Muscle of arm (tissue), 12 donors: ENCODE results near the gene HHAT. TPM values are rescaled to one million over a fixed set of nuclear protein-coding genes. Genes with fewer than 3 reads are reported as not detected.

ENCODE experiments used
- DNase-seq: peaks from one replicate; pipeline ENCODE4 v3.0.0-alpha.2; 2013
- polyA plus RNA-seq, 12 donors: library from polyadenylated mRNA; unstranded; fragments of 120-200 nt; gene quantifications; one replicate each; pipeline ENCODE4 v1.2.1, GENCODE V29; 2013; ENCODE audit not compliant: insufficient read length in 12 of 12

HHAT gene
- polyA plus RNA-seq, 12 donors = 3.7 to 6.0 (median 5.2) TPM; not detected in 1

DNA sequence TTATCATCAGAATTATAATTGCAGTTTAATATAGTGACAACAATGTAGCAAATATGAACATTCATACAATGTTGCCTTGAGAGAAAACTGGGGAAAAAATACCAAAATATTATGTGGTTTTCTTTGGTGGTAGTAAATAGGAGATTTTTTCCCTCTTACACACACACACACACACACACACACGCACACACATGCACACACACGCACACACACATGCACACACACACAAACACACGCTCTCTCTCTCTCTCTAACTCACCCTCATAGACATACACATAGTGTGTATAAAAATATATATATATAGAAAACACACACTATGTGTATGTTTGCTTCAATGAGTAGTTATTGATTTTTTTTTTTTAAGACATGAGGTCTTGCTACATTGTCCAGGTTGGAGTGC, 211.6 kb downstream of the HHAT start:
- DNase-seq = no peak

DNA sequence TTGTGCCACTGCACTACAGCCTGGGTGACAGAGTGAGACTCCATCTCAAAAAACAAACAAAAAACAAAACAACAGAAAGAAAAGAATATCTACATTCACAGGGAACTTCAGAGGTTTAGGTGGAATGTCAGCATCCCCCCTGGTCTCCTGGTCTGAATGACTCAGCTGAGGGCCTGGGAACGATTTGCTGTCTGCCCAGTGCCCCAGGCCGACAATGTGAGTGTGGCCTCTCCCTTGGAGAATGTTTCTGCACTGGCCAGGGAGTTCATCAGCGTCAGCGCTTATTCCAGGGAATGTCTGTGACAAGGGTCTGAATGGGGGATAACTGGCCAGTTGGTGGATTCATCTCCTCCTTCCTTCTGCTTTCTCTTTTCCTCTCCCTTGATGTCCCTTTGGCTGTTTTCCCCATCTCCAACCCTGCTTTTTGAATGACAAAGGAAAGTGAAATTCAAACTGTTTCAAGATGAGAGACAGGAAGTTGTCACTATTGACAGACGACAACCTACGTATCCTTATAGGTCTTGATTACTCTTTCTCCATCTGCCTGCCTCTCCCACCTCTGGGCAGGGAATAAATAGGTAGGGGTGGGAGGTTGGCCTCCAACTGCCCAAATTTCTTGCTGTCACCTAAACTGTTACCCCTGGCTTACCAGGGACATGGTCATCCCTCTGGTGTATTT, 213.1 kb downstream of the HHAT start:
- DNase-seq = no peak

DNA sequence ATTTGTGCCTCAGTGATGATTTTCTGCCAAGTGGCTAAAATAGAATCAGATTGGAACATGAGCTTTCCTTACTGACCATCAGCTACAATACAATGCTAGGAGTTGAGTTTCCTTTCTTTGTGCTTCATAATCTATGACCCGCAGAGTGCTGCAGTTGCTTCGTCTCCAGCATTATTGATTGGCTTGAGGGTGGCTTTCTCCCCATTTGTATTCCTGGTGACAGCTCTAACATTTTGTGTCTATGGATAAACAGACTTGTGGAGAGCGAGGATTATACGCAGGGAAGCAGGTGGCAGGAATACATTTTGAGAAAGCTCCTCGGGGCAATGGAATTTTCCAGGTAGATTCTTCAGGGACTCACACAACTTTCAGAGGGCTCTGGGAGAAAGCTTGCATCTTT, 223.2 kb downstream of the HHAT start:
- no peak for DNase-seq

DNA sequence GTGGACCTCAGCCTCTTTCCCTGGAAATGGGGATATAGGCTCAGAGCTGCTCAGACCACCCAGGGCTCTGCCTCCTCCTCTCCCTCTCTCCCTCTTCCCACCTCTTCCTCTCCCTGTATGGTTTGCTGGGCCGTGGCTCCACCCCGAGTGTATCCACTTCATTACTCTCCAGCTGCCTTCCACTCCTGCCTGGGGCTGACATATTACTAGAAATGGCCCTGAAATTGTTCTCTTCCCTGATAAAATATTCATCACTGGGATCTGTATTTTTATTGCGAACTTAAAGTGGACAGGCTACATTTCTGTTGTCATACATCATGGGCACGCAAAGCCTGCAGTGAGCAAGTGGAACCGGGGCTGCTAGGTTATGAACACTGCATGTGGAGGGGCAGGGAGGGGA, 225.0 kb downstream of the HHAT start:
- no peak for DNase-seq

DNA sequence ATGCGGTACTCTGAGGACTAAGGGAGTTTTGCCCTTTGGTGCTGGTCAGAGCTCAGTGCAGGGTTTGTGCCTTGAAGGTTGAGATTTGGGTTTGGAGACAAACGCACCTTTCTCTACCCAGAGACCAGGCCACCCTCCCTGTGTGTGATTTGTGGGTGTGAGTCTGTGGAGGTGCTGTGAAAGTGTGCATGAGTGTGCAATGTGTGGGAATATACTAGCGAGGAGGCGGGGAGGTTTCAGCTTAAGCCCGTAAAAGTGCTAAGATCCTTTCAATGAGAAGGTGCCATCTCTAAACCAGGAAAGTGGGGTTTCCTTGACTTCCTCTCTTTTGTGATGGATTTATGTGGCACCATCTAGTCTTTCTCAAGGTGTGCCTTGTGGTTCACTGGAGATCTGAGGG, 225.7 kb downstream of the HHAT start:
- no peak for DNase-seq

DNA sequence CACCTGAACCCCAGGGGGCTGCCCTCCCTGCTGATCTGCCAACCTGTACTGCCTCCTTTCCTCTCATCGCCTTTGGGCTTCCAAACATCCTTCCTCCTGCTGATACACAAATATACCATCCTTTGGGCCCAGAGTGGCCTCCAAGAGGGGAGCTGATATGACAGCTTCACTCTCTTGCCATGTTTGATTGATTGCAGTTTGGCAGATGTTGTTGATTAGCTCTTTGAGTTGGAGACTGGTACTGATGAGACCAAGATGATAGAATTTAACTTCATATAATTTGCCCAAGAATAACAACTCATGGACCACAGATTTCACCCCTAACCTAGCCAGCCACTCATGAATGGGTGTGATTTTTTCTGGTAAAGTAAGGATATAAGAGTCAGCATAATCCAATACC, 227.8 kb downstream of the HHAT start:
- no peak for DNase-seq

DNA sequence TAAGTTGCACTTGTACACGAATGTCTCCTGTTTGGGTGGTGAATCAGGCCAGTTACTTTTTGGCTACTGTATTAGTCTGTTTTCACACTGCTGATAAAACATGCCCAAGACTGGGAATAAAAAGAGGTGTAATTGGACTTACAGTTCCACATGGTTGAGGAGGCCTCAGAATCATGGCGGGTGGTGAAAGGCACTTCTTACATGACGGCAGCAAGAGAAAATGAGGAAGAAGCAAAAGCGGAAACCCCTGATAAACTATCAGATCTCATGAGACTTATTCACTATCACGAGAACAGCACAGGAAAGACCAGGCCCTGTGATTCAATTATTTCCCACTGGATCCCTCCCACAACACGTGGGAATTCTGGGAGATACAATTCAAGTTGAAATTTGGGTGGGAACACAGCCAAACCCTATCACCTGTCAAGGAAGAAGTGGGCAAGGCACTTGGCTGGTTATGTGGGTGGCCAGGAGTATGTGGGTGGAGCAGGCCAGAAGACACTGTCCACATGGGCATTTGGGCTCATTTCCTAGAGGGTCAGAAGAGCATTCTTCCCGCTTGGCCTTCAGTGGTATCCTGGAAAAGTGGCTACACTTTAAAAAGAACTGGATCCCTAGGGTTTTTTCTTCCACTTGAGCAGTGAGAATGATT, 228.8 kb downstream of the HHAT start:
- DNase-seq = no peak

DNA sequence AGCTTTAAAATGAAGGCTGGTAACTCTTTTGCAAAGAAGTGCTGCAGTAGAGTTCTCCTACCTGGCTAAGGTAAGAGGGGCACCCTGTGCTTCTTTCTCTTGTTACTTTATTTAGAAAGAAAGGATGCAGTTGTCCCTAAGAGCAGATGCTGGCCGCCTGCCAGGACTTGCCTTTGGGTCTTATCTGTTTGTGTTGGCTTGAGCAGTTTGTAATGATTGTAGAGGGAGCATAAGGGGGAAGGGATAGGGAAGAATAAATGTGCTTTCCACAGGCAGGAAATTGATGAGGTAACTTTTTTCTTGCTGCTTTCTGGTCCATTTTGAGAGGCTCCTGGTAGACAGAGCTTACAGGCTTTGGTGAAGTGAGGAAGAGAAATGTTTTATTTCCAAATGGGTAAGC, 229.6 kb downstream of the HHAT start:
- DNase-seq = no peak

DNA sequence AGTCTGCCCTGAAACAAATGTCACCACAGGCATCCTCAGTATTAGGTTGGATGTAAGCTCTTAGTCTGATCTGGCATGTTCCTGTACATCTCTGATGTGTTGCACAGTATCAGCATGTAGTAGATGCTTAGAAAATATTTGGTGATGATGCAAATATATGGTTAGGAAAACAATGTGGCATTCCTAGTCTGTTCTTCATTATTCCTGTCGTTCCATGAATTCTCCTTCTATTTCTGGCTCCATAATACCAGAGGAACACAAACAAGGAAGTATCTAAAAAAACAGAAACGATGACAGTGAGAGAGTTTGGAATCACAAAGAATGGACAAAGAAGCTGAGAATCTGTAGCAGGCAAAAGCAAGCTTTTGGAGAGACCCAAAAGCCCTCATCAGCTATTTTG, 236.6 kb downstream of the HHAT start:
- no peak for DNase-seq

DNA sequence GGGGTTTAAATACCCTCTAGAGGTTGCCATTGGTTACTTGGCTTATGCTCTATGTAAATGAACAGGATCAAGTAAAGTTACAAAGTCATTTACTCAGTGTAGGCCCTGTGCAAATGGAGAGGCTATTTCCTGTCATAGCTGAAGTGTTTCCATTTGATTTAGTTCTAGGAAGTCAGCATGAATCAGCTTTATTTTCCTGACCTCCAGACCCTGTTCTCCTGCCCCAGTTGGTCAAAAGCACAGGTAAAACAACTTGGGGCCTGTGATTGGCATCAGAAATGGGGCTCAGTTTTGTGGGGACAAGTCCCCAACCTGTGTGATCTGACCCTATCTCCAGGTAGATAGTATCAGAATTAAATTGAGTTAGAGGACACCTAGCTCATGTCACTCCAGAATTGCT, 239.9 kb downstream of the HHAT start:
- no peak for DNase-seq

DNA sequence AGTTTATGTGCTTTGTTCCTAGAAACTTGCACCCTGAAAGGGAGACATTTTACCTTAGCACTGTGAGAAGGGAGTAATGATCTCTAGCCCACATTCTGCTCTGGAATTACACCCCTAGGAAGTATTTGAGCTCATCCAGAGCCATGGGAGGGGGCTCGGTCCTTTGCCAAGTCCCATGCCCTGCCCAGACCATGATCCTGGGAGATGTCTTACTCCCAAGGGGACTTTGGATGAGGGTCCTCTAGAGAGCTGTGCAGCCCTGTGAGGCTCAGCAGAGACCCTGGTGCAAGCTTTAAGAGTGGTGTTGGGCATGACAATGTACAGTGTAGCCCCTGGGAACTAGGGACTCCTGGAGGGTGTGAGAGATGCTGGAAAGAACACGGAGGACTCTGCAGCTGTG, 241.4 kb downstream of the HHAT start:
- DNase-seq = no peak

DNA sequence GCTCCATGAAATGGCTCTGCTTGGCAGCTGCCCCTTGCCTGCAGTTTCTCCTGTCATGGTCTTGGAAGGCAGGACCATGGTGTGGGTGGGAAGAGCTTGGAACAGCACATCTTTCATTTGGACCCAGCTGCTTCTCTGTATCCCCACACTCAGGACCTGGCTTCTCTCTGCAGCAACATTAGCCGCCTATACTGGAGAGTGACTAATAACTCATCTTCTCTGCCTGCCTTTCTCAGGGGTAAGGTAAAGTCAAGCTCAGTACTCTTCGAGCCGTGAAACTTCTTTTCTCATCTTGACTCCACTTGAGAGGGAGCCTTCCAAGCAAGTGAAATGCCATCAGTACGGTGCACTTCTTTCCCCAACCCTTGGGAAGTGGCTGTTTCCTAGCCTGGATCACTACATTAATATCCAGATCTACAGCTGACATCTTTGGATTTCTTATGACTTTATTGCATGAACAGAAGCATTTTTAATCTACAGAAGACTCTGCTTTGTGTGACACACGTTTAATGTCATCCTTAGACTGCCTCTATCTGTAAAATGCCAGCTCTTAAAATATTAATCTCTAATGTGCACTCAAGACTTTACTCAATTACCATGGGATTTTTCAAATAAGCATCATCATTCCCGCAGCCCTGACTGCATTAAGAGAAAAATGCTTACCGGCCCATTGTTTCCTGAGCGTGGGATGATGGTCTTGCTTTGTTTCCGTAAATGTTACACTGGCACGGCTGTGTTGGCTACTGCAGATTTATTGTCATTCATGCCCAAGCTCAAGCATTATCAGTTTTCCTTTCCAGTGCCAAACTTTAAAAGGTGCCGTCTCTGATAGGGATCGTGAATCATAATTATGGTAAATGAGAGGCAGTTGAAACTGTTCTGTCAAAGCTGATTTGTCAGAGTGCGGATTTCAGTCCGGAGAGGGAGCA, 242.9 kb downstream of the HHAT start:
- DNase-seq = no peak

DNA sequence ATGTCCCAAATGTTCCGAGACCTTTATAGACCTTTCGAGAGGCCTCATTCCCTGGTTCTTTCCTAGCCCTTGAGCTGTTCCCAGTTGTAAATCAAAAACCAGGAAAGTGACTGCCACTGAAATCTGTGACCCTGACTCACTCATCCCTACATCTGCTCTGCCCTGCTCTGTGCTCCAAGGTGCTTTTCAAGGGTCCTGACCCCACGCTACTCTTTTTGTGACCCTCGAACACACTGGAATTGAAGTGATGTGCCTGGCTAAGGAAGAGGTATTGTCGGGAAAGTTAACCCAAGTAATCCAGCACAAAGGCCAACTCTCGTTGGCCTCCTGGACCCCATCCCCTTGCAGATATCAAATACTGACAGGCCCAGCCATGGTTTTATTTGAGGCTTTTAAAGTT, 244.4 kb downstream of the HHAT start:
- DNase-seq = no peak

DNA sequence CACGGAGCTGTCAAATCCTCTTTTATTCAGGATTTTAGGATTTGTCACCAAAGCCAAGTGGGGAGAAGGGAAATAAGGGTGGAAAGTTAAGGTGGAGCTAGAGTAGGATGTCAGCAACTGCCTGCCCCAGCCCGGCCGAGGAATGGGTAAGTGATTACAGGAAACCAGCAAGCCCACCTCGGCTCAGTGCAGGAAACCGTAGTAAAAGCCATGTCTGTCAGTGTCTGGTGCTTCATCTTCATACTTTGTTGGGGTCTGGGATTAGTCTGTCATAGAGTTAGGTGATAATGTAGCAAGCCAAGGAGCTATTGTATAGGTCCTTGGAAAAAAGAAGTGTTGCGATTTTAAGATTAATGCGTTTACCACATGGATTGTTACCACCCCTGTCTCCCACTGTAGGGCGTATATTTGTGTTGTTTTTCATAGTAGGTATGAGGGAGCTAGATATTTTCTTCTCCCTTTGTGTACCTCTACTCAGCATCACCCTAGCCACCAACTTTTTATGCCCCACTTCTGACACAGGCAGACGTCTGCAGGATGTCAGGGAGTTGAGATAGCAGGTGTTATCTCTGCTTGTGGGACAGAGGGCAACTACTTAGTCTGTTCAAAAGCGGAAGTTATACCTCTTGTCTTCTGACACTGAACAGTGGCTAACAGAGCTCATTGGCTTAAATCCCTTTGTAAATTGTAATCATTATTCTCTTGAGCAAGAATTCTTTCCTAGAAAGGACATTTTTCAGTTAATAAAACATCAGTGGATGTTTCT, 253.7 kb downstream of the HHAT start:
- DNase-seq = no peak

DNA sequence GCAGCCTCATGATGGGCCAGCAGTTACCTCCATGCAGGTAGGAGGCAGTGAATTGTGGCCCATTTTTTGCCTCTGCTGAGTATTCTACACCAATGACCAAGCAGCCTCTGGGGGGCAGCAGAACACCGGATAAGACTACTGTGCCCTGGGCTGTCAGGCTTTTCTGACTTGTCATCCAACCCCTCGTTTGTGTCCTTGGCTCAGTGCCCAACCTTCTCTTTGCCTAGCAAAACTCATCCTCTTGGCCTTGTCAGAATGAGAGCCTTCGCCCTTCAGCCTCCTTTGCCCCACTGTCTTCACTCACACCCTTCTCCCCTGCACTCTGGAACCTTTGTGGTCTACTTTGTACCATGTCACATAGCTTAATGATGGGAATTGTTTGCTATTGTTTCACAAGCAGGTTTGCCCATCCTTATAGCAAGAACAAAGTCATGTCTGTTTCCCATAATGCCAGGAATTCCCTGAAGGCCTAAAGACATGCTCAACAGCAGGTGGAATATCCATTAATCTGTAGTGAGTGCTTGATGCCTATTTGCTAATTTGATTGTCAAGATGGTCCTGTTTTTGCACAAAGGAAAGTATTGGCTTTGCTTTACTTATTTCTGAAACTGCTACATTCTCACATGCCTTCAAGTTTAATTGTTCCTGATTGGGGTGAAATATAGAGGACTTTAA, 255.9 kb downstream of the HHAT start:
- DNase-seq = peak; percentile 53

DNA sequence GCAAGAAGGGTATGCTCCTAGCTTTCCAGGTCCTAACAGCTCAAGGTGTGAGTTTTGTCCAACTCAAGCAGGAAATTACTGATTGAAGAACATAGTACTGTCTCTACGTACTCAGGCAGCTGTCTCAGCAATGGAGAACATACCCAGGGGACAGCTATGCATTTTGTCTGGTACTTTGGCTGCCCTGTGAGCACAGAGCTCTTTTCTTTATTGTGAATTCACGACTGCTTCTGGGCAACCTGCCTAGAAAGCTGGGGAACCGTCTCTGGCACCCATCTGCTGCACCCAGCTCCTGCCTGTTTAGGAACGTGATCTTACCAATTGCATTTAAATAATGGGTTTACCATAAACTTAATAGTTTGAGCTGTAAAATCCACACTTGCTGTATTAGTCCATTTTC, 258.1 kb downstream of the HHAT start:
- peak; percentile 7 for DNase-seq

DNA sequence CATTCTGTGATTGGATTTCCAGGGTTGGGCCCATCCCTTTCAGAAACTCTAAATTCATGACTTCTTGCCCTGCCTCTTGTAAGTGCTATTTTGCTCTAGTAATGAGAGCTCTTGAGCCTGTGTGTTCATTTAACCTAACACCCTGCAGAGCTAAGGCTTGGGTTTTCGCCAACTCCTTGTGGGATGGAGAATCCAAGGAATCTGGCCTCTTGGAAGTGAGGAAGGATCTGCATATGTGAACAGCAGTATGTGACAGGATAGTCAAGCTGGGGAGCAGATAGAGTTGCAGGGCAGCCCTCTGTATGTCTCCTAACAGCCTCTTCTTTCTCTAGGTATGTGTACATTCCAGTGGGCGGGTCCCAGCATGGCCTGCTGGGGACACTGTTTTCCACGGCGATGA, 258.9 kb downstream of the HHAT start:
- DNase-seq = no peak

DNA sequence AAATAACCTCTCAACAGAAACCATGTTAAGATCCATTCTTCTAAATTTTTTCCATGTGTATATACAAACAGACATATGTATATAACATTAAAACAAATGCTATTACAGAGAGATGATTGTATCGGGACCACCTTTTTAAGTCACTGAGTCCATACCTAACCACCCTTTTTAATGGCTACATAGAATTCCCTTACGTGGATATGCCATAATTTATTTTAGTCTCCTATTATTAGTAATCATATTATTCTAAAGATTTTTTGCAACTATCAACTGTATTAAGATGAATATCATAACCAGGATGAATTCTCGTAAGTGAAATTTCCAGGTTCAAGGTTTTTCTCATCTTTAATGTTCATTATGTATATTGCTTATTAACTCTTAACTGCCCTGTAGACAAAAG, 259.7 kb downstream of the HHAT start:
- DNase-seq = no peak

DNA sequence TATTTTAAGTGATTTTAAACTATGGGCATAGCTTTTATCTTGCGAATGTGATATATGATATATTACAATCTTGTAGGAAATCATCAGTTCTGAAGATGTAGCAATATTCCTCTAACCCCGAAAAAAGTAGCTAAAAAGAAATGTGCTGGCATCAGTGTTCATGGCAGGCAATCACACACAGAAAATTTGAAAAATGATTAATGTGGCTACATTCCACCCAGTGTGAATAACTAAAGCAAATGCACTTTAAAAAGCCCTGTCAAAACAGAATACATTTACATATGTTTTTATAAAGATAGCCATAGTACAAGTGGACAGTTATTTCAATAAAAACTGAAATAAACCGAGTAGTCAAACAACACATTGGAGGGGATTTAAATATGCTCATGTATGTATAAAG, 260.2 kb downstream of the HHAT start:
- DNase-seq = no peak

DNA sequence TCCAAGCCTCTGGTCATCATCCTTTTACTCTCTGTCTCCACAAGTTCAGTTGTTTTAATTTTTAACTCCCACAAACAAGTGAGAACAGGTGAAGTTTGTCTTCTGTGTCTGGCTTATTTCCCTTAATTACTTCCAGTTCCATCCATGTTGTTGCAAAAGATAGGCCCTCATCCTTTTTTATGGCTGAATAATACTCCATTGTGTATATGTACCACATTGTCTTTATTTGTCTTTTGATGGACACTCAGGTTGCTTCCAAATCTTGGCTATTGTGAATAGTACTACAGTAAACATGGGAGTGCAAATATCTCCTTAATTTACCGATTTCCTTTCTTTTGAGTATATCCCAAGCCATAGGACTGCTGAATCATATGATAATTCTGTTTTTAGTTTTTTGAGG, 262.5 kb downstream of the HHAT start:
- DNase-seq = no peak

DNA sequence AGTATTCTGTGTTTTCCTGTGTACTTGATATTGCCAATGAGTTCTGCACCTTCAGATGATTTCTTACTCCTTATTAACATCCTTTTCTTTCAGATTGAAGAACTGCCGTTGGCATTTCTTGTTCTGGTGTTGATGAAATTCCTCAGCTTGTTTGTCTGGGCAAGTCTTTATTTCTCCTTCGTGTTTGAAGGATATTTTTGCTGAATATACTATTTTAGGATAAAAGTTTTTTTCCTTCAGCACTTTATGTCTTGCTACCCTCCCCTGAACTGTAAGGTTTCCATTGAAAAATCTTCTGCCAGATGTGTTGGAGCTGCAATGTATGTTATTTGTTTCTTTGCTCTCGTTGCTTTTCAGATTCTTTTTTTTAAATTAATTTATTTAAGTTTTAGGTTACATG, 265.9 kb downstream of the HHAT start:
- no peak for DNase-seq

DNA sequence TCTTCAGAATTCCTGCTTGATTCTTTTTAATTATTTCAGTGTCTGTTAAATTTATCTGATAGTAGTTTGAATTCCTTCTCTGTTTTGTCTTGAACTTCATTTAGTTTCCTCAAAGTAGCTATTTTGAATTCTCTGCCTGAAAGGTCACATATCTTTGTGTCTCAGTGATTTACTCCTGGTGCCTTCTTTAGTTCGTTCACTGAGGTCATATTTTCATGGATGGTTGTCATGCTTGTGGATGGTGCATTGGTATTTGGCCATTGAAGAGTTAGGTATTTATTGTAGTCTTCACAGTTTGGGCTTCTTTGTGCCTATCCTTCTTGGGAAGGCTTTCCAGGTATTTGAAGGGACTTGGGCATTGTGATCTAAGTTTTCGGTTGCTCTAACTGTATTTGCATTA, 267.9 kb downstream of the HHAT start:
- no peak for DNase-seq
